K562 (cell line): ENCODE data around the gene SEMA6B. TPM values are rescaled to one million over a fixed set of nuclear protein-coding genes. Genes with fewer than 3 reads are reported as not detected.
A peak's percentile ranks its signal among the peaks of the same experiment; 100 is the strongest.

Experiments used
- ATAC-seq: fragments of 200-7000 bp; cut with Tn5 transposase; 3 replicates; pipeline ENCODE4 v1.9.1; 2020; ENCODE audit warnings: moderate library complexity
- BruUV-seq: library from RNA; stranded (reverse); fragments of 400-500 nt; replicated peaks from 2 replicates; lab custom pipeline; 2021; lab: Mats Ljungman, UMichigan
- CTCF ChIA-PET: fragments of 300-600 bp; formaldehyde crosslinking; extraction: SDS; loops from one replicate; lab custom pipeline; 2021; ENCODE audit warnings: low intra/inter-chr PET ratio; lab: Yijun Ruan, JAX
- POLR2A ChIA-PET: fragments of 300-600, 350-650 bp; sonication (Branson Sonifier 250); formaldehyde crosslinking; extraction: SDS; loops from one replicate; lab custom pipeline; 2021; ENCODE audit warnings: antibody characterized with exemption, inconsistent platforms; lab: Yijun Ruan, JAX
- DNase-seq, 4 experiments: peaks; one replicate each; pipeline versions ENCODE4 v3.0.0 to v3.0.0-alpha.2; 2011 to 2018; ENCODE audit warnings: low spot score in 3 of 4, mixed read lengths in 3 of 4; ENCODE audit errors: extremely low read depth in 1 of 4
- FAIRE-seq: peaks from 2 replicates; lab custom pipeline; 2011; peaks lifted over from hg19 to GRCh38; lab: Jason Lieb, UNC
- H2AFZ ChIP-seq: 2 replicates; pipeline ENCODE4 v1.6.0; 2011; ENCODE audit warnings: low read depth, low read length, control low read depth, inconsistent platforms
- H3K27ac ChIP-seq: fragments of 200-600 bp; 3 replicates; pipeline ENCODE4 v1.8.0; 2011; ENCODE audit warnings: low read depth, mild to moderate bottlenecking, control low read depth, inconsistent platforms, low read length, moderate library complexity, mixed read lengths; ENCODE audit errors: extremely low read depth
- H3K27me3 ChIP-seq, 2 experiments: fragments of 300-600 bp in 1 of 2; 2 replicates in 1 of 2; 3 replicates in 1 of 2; pipeline versions ENCODE4 v1.6.0 to v1.8.0; 2011; ENCODE audit warnings: inconsistent platforms in 2 of 2, low read length in 2 of 2, mild to moderate bottlenecking in 1 of 2, mixed read lengths in 1 of 2, moderate library complexity in 1 of 2; ENCODE audit not compliant: control insufficient read depth in 2 of 2, insufficient read depth in 2 of 2
- H3K36me3 ChIP-seq: fragments of 300-600 bp; 3 replicates; pipeline ENCODE4 v1.8.0; 2011; ENCODE audit warnings: mild to moderate bottlenecking, low read length, inconsistent platforms; ENCODE audit not compliant: control insufficient read depth, insufficient read depth
- H3K4me1 ChIP-seq, 2 experiments: fragments of 200-600 bp in 1 of 2; replicated peaks in 1 of 2; 2 replicates in 1 of 2; 3 replicates in 1 of 2; pipeline versions ENCODE4 v1.5.1 to v1.8.0; 2011; ENCODE audit warnings: inconsistent platforms in 2 of 2, low read length in 2 of 2, mild to moderate bottlenecking in 1 of 2, mixed read lengths in 1 of 2, moderate library complexity in 1 of 2; ENCODE audit not compliant: control insufficient read depth in 2 of 2, insufficient read depth in 2 of 2
- H3K4me2 ChIP-seq: 2 replicates; pipeline ENCODE4 v1.6.1; 2011; ENCODE audit warnings: low read length, control low read depth, inconsistent platforms, mixed read lengths; ENCODE audit not compliant: insufficient read depth
- H3K4me3 ChIP-seq: fragments of 200-600 bp; sonication (generic), shearing (Covaris generic); 2 replicates; pipeline ENCODE4 v1.5.1; 2016; ENCODE audit warnings: control low read depth, inconsistent platforms
- H3K79me2 ChIP-seq: fragments of 200-600 bp; 3 replicates; pipeline ENCODE4 v1.8.0; 2011; ENCODE audit warnings: low read length, inconsistent platforms; ENCODE audit not compliant: control insufficient read depth, insufficient read depth
- H3K9ac ChIP-seq, 2 experiments: 2 replicates each; pipeline versions ENCODE4 v1.6.0 to v1.6.1; 2011; ENCODE audit warnings: low read depth in 2 of 2, low read length in 2 of 2, control low read depth in 1 of 2, inconsistent platforms in 1 of 2, mild to moderate bottlenecking in 1 of 2, mixed read lengths in 1 of 2; ENCODE audit not compliant: insufficient read depth in 1 of 2
- H3K9me1 ChIP-seq: one replicate; pipeline ENCODE4 v1.6.0; 2011; ENCODE audit warnings: inconsistent platforms, mild to moderate bottlenecking, low read length, moderate library complexity; ENCODE audit not compliant: control insufficient read depth, insufficient read depth
- H3K9me3 ChIP-seq: replicated peaks from 2 replicates; pipeline ENCODE4 v1.5.1; 2011; ENCODE audit warnings: low read depth, low read length, inconsistent platforms; ENCODE audit not compliant: control insufficient read depth, insufficient read depth
- H4K20me1 ChIP-seq: replicated peaks from 2 replicates; pipeline ENCODE4 v1.6.1; 2011; ENCODE audit warnings: low read length, inconsistent platforms, mixed read lengths; ENCODE audit not compliant: control insufficient read depth, insufficient read depth
- MLLT1 ChIP-seq, 2 experiments: fragments of 450-650 bp; IDR thresholded peaks; 2 replicates each; pipeline ENCODE4 v1.6.1; 2016
- NFATC3 ChIP-seq: fragments of 450-650 bp; IDR thresholded peaks from 2 replicates; pipeline ENCODE4 v1.6.1; 2017; ENCODE audit warnings: mild to moderate bottlenecking
- PCBP1 ChIP-seq: fragments of 200-400 bp; formaldehyde crosslinking; IDR thresholded peaks from 2 replicates; pipeline ENCODE4 v1.6.1; 2018; ENCODE audit warnings: mild to moderate bottlenecking, low read depth, low read length; ENCODE audit not compliant: poor library complexity, severe bottlenecking
- SMAD3 ChIP-seq: fragments of 450-650 bp; formaldehyde crosslinking; conservative IDR thresholded peaks from 2 replicates; pipeline ENCODE4 v1.4.0; 2020; ENCODE audit warnings: mild to moderate bottlenecking
- SMARCC2 ChIP-seq: fragments of 450-650 bp; IDR thresholded peaks from 2 replicates; pipeline ENCODE4 v1.6.1; 2017; ENCODE audit warnings: antibody characterized with exemption, moderate library complexity, mild to moderate bottlenecking, low read depth
- TAF1 ChIP-seq: IDR thresholded peaks from 2 replicates; pipeline ENCODE4 v1.6.1; 2011; ENCODE audit warnings: mild to moderate bottlenecking, low read length, moderate library complexity; ENCODE audit not compliant: insufficient read depth, control insufficient read depth, severe bottlenecking; ENCODE audit errors: extremely low read depth
- ZNF76 ChIP-seq: fragments of 250-450 bp; sonication (Bioruptor Pico); IDR thresholded peaks from 2 replicates; pipeline ENCODE4 v1.4.0; 2020; ENCODE audit warnings: mild to moderate bottlenecking, moderate library complexity, borderline replicate concordance
- ZSCAN29 ChIP-seq: fragments of 450-650 bp; IDR thresholded peaks from 2 replicates; pipeline ENCODE4 v1.6.1; 2017
- WGBS: fragments of 100-300 bp; shearing (Covaris generic); methylation state at CpG from one replicate; pipeline ENCODE4 v1.1.6; 2016; ENCODE audit warnings: low coverage, mixed read lengths; ENCODE audit not compliant: insufficient coverage; ENCODE audit errors: missing lambda C conversion rate; 5-methylcytosine and 5-hydroxymethylcytosine counted together
- in situ Hi-C: fragments of 300-500 bp; cut with MboI; formaldehyde crosslinking; loops from 4 replicates; pipeline ENCODE4 v1.15.0; 2018; ENCODE audit warnings: inconsistent platforms, mixed read lengths
- intact Hi-C: fragments of 100-400 bp; cut with micrococcal nuclease; formaldehyde crosslinking; loops from 2 replicates; pipeline ENCODE4 v1.14.2; 2022
- polyA plus RNA-seq, 8 experiments: library from polyadenylated mRNA; depleted of rRNA in 4 of 8; stranded (reverse) in 5 of 8; unstranded in 3 of 8; fragments of >200 nt; fragmentation: Nextera tagmentation in 2 of 8; fragmentation: Illumina TruSeq in 1 of 8; extraction: Ambion mirVana in 2 of 8; extraction: Trizol in 1 of 8; gene quantifications; 2 replicates each; pipeline versions ENCODE4 v1.2.1 to v1.2.3, GENCODE V29; 2011 to 2014; ENCODE audit warnings: inconsistent platforms in 1 of 8, missing spikeins in 1 of 8
- total RNA-seq, 7 experiments: library from RNA; depleted of rRNA in 6 of 7; stranded (reverse); fragments of >200 nt in 6 of 7; fragmentation: Illumina TruSeq in 2 of 7; extraction: Trizol in 2 of 7; gene quantifications; 2 replicates each; pipeline versions ENCODE4 v1.2.1 to v1.2.3, GENCODE V29; 2011 to 2021; ENCODE audit warnings: low replicate concordance in 1 of 7
- TF ChIP-seq, protein P1 (sequence below): fragments of 450-650 bp; IDR thresholded peaks from 2 replicates; pipeline ENCODE4 v1.7.0; 2016; ENCODE audit warnings: borderline replicate concordance
- TF ChIP-seq, protein P2 (sequence below): fragments of 450-650 bp; IDR thresholded peaks from 2 replicates; pipeline ENCODE4 v1.6.1; 2017; ENCODE audit warnings: mild to moderate bottlenecking, moderate library complexity
- TF ChIP-seq, protein P3 (sequence below): sonication (generic); formaldehyde crosslinking; IDR thresholded peaks from 2 replicates; pipeline ENCODE4 v1.8.0; 2022; ENCODE audit warnings: missing genetic modification reagents, mild to moderate bottlenecking, moderate library complexity, borderline replicate concordance
- TF ChIP-seq, protein P4 (sequence below): fragments of 450-650 bp; formaldehyde crosslinking; conservative IDR thresholded peaks from 2 replicates; pipeline ENCODE4 v1.4.0; 2022; ENCODE audit warnings: mild to moderate bottlenecking, missing genetic modification characterization

SEMA6B gene
- total and polyA plus RNA-seq, 9 of the 15 experiments (the other 6 are each of a cell fraction or from before 2014, with no cell fraction given), result 0.65 to 4.6 (median 2.5) TPM; not detected in 2

DNA sequence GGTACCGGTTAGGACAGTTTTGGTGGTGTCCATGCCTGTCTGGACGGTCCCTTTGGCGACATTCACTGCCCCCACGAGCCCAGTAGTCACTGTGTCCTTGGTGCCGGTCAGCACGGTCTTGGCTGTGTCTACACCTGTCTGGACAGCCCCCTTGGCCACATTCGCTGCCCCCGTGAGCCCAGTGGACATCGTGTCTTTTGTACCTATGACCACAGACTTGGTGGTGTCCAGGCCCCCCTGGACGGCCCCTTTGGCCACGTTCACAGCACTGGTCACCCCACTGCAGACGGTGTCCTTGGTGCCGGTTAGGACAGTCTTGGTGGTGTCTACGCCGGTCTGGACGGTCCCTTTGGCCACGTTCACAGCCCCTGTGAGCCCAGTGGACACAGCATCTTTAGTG lies 47.4 kb downstream of the SEMA6B start (continued):
- TF ChIP-seq, protein P1, sequence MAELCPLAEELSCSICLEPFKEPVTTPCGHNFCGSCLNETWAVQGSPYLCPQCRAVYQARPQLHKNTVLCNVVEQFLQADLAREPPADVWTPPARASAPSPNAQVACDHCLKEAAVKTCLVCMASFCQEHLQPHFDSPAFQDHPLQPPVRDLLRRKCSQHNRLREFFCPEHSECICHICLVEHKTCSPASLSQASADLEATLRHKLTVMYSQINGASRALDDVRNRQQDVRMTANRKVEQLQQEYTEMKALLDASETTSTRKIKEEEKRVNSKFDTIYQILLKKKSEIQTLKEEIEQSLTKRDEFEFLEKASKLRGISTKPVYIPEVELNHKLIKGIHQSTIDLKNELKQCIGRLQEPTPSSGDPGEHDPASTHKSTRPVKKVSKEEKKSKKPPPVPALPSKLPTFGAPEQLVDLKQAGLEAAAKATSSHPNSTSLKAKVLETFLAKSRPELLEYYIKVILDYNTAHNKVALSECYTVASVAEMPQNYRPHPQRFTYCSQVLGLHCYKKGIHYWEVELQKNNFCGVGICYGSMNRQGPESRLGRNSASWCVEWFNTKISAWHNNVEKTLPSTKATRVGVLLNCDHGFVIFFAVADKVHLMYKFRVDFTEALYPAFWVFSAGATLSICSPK, result no peak
- TF ChIP-seq NFATC3, result no peak
- no peak for TF ChIP-seq TAF1

- CTCF ChIA-PET, result no interaction called here
- POLR2A ChIA-PET, result no interaction called here
- TF ChIP-seq SMARCC2 (no peak), PCBP1 (no peak), ZSCAN29 (no peak), SMAD3 (CRISPR knock-in tag) (no peak), MLLT1 (IDR thresholded peaks at IDR 0.05) (no peak), ZNF76 (CRISPR knock-in tag) (no peak)
- TF ChIP-seq, protein P2, sequence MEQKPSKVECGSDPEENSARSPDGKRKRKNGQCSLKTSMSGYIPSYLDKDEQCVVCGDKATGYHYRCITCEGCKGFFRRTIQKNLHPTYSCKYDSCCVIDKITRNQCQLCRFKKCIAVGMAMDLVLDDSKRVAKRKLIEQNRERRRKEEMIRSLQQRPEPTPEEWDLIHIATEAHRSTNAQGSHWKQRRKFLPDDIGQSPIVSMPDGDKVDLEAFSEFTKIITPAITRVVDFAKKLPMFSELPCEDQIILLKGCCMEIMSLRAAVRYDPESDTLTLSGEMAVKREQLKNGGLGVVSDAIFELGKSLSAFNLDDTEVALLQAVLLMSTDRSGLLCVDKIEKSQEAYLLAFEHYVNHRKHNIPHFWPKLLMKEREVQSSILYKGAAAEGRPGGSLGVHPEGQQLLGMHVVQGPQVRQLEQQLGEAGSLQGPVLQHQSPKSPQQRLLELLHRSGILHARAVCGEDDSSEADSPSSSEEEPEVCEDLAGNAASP, result no peak
- TF ChIP-seq, protein P3, sequence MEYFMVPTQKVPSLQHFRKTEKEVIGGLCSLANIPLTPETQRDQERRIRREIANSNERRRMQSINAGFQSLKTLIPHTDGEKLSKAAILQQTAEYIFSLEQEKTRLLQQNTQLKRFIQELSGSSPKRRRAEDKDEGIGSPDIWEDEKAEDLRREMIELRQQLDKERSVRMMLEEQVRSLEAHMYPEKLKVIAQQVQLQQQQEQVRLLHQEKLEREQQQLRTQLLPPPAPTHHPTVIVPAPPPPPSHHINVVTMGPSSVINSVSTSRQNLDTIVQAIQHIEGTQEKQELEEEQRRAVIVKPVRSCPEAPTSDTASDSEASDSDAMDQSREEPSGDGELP, result no peak
- TF ChIP-seq, protein P4, sequence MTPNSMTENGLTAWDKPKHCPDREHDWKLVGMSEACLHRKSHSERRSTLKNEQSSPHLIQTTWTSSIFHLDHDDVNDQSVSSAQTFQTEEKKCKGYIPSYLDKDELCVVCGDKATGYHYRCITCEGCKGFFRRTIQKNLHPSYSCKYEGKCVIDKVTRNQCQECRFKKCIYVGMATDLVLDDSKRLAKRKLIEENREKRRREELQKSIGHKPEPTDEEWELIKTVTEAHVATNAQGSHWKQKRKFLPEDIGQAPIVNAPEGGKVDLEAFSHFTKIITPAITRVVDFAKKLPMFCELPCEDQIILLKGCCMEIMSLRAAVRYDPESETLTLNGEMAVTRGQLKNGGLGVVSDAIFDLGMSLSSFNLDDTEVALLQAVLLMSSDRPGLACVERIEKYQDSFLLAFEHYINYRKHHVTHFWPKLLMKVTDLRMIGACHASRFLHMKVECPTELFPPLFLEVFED (CRISPR knock-in tag), result no peak
Measured at GRCh38 chr19:4511300-4512054, 48.0 kb downstream of the SEMA6B start.

More at GRCh38 chr19:4511300-4512054, 48.0 kb downstream of the SEMA6B start:
- Histone ChIP-seq H3K9me1 (peaks cover 2% of the 10 kb centered on the region), H3K79me2 (no peaks in the 10 kb centered on the region), H3K36me3 (no peaks in the 10 kb centered on the region), H3K4me2 (no peak overlapping the region), H3K27me3 (peaks cover 23 to 45% of the 10 kb centered on the region in 2 experiments; a peak in 4 of 5 replicates), H3K9me3 (no peaks in the 10 kb centered on the region), H4K20me1 (peaks cover 3% of the 10 kb centered on the region; the same call in 1 of the 2 replicates), H2AFZ (no peak overlapping the region), H3K27ac (no peak overlapping the region), H3K4me1 (peaks cover 0 to 34% of the 10 kb centered on the region in 2 experiments; a peak in 2 of 5 replicates), H3K4me3 (no peak overlapping the region), H3K9ac (peak overlapping the region in 1 of 2 experiments; percentile 13; a peak in 1 of 4 replicates)
- FAIRE-seq (no peak), DNase-seq (no peak), ATAC-seq (no peak; the same call in 2 of the 3 replicates)
- intact Hi-C loops (no loop called here), in situ Hi-C loops (no loop called here)
- WGBS, result 18% methylated on average over 24 of the region's 27 CpGs
- BruUV-seq, result no TSS peak
